Panc1 (cell line): ENCODE results near the gene KLHL30. TPM values are rescaled to one million over a fixed set of nuclear protein-coding genes. Genes with fewer than 3 reads are reported as not detected.

Source experiments
- ATAC-seq: fragments of 200-7000 bp; cut with Tn5 transposase; 2 replicates; pipeline ENCODE4 v1.9.1; 2020; ENCODE audit warnings: mild to moderate bottlenecking, moderate library complexity
- BruUV-seq: library from RNA; stranded (reverse); fragments of 400-500 nt; replicated peaks from 2 replicates; lab custom pipeline; 2021; lab: Mats Ljungman, UMichigan
- CTCF ChIA-PET: fragments of 300-600 bp; sonication (Branson Sonifier 250); formaldehyde crosslinking; loops from one replicate; lab custom pipeline; 2022; ENCODE audit warnings: antibody characterized with exemption; lab: Charles Lee
- POLR2A ChIA-PET: fragments of 300-600 bp; sonication (Branson Sonifier 250); formaldehyde crosslinking; loops from one replicate; lab custom pipeline; 2022; ENCODE audit warnings: antibody characterized with exemption; lab: Charles Lee
- DNase-seq: peaks from one replicate; pipeline ENCODE4 v3.0.0-alpha.2; 2010; ENCODE audit warnings: low read depth, low spot score
- H3K27ac ChIP-seq: 2 replicates; pipeline ENCODE4 v1.5.1; 2011; ENCODE audit warnings: mild to moderate bottlenecking, low read length, inconsistent platforms
- H3K27me3 ChIP-seq: fragments of 200-500 bp; sonication (Bioruptor generic); 2 replicates; pipeline ENCODE4 v1.6.0; 2014; ENCODE audit warnings: low read length, inconsistent platforms; ENCODE audit not compliant: control insufficient read depth, insufficient read depth
- H3K36me3 ChIP-seq: fragments of 200-500 bp; sonication (Bioruptor generic); 2 replicates; pipeline ENCODE4 v1.5.1; 2014; ENCODE audit warnings: inconsistent platforms, mild to moderate bottlenecking, low read length, moderate library complexity; ENCODE audit not compliant: control insufficient read depth, insufficient read depth
- H3K4me1 ChIP-seq: 2 replicates; pipeline ENCODE4 v1.5.1; 2011; ENCODE audit warnings: inconsistent platforms, mild to moderate bottlenecking, low read length, moderate library complexity; ENCODE audit not compliant: control insufficient read depth, insufficient read depth
- H3K4me3 ChIP-seq, 2 experiments: 2 replicates each; pipeline ENCODE4 v1.5.1; 2011 to 2012; ENCODE audit warnings: low read depth in 2 of 2, low read length in 2 of 2, mild to moderate bottlenecking in 2 of 2, inconsistent platforms in 1 of 2, moderate library complexity in 1 of 2
- H3K9me3 ChIP-seq: fragments of 200-500 bp; sonication (Bioruptor generic); 2 replicates; pipeline ENCODE4 v1.5.1; 2014; ENCODE audit warnings: low read depth, mild to moderate bottlenecking, inconsistent platforms, low read length, moderate library complexity; ENCODE audit not compliant: control insufficient read depth, insufficient read depth
- CTCF ChIP-seq: fragments of 450-650 bp; IDR thresholded peaks from 2 replicates; pipeline ENCODE4 v1.5.1; 2017; ENCODE audit warnings: mild to moderate bottlenecking
- POLR2AphosphoS5 ChIP-seq: IDR thresholded peaks from 2 replicates; pipeline ENCODE4 v1.6.1; 2012; ENCODE audit warnings: mild to moderate bottlenecking, low read depth, low read length, moderate library complexity
- REST ChIP-seq, 2 experiments: IDR thresholded peaks; 2 replicates each; pipeline ENCODE4 v1.6.1; 2011 to 2012; ENCODE audit warnings: low read depth in 2 of 2, control low read depth in 1 of 2, low read length in 1 of 2, mild to moderate bottlenecking in 1 of 2, moderate library complexity in 1 of 2; ENCODE audit not compliant: insufficient read depth in 1 of 2
- SIN3A ChIP-seq: IDR thresholded peaks from 2 replicates; pipeline ENCODE4 v1.6.1; 2012; ENCODE audit warnings: low read depth, mild to moderate bottlenecking, low read length, moderate library complexity, borderline replicate concordance; ENCODE audit not compliant: insufficient read depth
- TCF7L2 ChIP-seq: IDR thresholded peaks from 2 replicates; pipeline ENCODE4 v1.6.1; 2011; ENCODE audit warnings: mild to moderate bottlenecking, low read depth, low read length, inconsistent platforms
- in situ Hi-C: cut with HindIII; loops from 2 replicates; pipeline ENCODE4 v1.10.0; 2016; ENCODE audit warnings: low sequenced_read_pairs, low pct_unique_long_range_greater_than_20kb
- intact Hi-C: fragments of 100-400 bp; cut with micrococcal nuclease; formaldehyde crosslinking; loops from one replicate; pipeline ENCODE4 v1.10.0; 2022; ENCODE audit not compliant: unreplicated experiment
- total RNA-seq: library from RNA; stranded (reverse); gene quantifications from one replicate; pipeline ENCODE4 v1.2.1, GENCODE V29; 2021; ENCODE audit not compliant: unreplicated experiment

Gene KLHL30
- total RNA-seq, 1 experiment from 2014 or later: 0.26 TPM

GRCh38 chr2:238162846-238163441 lies 24.5 kb downstream of the KLHL30 start:
- ATAC-seq (no peak), DNase-seq (no peak)
- Histone ChIP-seq H3K9me3 (no peaks in the 10 kb centered on the region), H3K27me3 (no peaks in the 10 kb centered on the region), H3K27ac (no peak overlapping the region), H3K36me3 (no peaks in the 10 kb centered on the region), H3K4me1 (peaks cover 7% of the 10 kb centered on the region), H3K4me3 (no peak overlapping the region)
- POLR2A ChIA-PET: no interaction called here
- CTCF ChIA-PET: no interaction called here
- in situ Hi-C loops: no loop called here
- BruUV-seq: no TSS peak
- TF ChIP-seq TCF7L2 (no peak), REST (IDR thresholded peaks at IDR 0.05; ENCODE audit: insufficient read depth in 1 of 2, low read depth in 2 of 2, low read length in 1 of 2) (no peak), CTCF (no peak), SIN3A (no peak), POLR2AphosphoS5 (no peak)
- intact Hi-C loops: no loop called here

- no peak for DNase-seq
- H3K4me1 ChIP-seq: peaks cover 5% of the 10 kb centered on the region; the same call in 1 of the 2 replicates
- no peak for ATAC-seq
- BruUV-seq: no TSS peak
- TF ChIP-seq CTCF (no peak), SIN3A (no peak), REST (IDR thresholded peaks at IDR 0.05; ENCODE audit: insufficient read depth in 1 of 2, low read depth in 2 of 2, low read length in 1 of 2) (no peak), POLR2AphosphoS5 (no peak), TCF7L2 (no peak)
- POLR2A ChIA-PET: no interaction called here
- in situ Hi-C loops (no loop called here), intact Hi-C loops (no loop called here)
- H3K4me3 ChIP-seq: no peak overlapping the region
- no peaks in the 10 kb centered on the region for H3K9me3 ChIP-seq
- H3K27me3 ChIP-seq: no peaks in the 10 kb centered on the region
- no peak overlapping the region for H3K27ac ChIP-seq
- no peaks in the 10 kb centered on the region for H3K36me3 ChIP-seq
- CTCF ChIA-PET: no interaction called here
Measured at GRCh38 chr2:238163481-238164198, 25.2 kb downstream of the KLHL30 start.
